SK-N-SH treated with all-trans-retinoic acid at 6 μM for 48 hours (cell line): ENCODE measurements around the gene CELF5.

ENCODE experiments used
- ATAC-seq: fragments of 200-7000 bp; cut with Tn5 transposase; 3 replicates; pipeline ENCODE4 v1.9.1; 2020; ENCODE audit warnings: mild to moderate bottlenecking, moderate library complexity
- ARNTL ChIP-seq: fragments of 450-650 bp; formaldehyde crosslinking; IDR thresholded peaks from 2 replicates; pipeline ENCODE4 v1.5.0; 2020; ENCODE audit warnings: low read depth, mild to moderate bottlenecking, moderate library complexity, borderline replicate concordance
- BACH2 ChIP-seq: fragments of 250-450 bp; sonication (Bioruptor Pico); IDR thresholded peaks from 2 replicates; pipeline ENCODE4 v1.9.0; 2021; ENCODE audit warnings: mild to moderate bottlenecking, borderline replicate concordance
- ESRRG ChIP-seq: fragments of 250-450 bp; sonication (Bioruptor Pico); IDR thresholded peaks from 2 replicates; pipeline ENCODE4 v1.6.1; 2021; ENCODE audit warnings: mild to moderate bottlenecking
- GLIS3 ChIP-seq: fragments of 250-450 bp; sonication (Bioruptor Pico); IDR thresholded peaks from 2 replicates; pipeline ENCODE4 v1.5.0; 2020; ENCODE audit warnings: mild to moderate bottlenecking, moderate library complexity
- ISL1 ChIP-seq: fragments of 250-450 bp; sonication (Bioruptor Pico); IDR thresholded peaks from 2 replicates; pipeline ENCODE4 v2.1.2; 2022; ENCODE audit warnings: mild to moderate bottlenecking, moderate library complexity
- OSR1 ChIP-seq: fragments of 250-450 bp; sonication (Bioruptor Pico); IDR thresholded peaks from 2 replicates; pipeline ENCODE4 v1.8.0; 2022; ENCODE audit warnings: moderate library complexity, mild to moderate bottlenecking, inconsistent platforms
- RARB ChIP-seq: fragments of 250-450 bp; sonication (Bioruptor Pico); IDR thresholded peaks from 2 replicates; pipeline ENCODE4 v1.8.0; 2021; ENCODE audit warnings: mild to moderate bottlenecking, moderate library complexity
- TCF4 ChIP-seq: fragments of 250-450 bp; sonication (Bioruptor Pico); IDR thresholded peaks from 2 replicates; pipeline ENCODE4 v1.8.0; 2021; ENCODE audit warnings: mild to moderate bottlenecking, moderate library complexity, borderline replicate concordance
- TOX ChIP-seq: fragments of 250-450 bp; sonication (Bioruptor Pico); IDR thresholded peaks from 2 replicates; pipeline ENCODE4 v1.8.0; 2021; ENCODE audit warnings: mild to moderate bottlenecking, moderate library complexity, borderline replicate concordance
- ZC3H10 ChIP-seq: fragments of 250-450 bp; sonication (Bioruptor Pico); IDR thresholded peaks from 2 replicates; pipeline ENCODE4 v1.5.1; 2021; ENCODE audit warnings: mild to moderate bottlenecking, moderate library complexity
- ZFP30 ChIP-seq: fragments of 450-650 bp; formaldehyde crosslinking; IDR thresholded peaks from 2 replicates; pipeline ENCODE4 v1.5.0; 2022; ENCODE audit warnings: mild to moderate bottlenecking, moderate library complexity
- ZNF565 ChIP-seq: fragments of 450-650 bp; formaldehyde crosslinking; conservative IDR thresholded peaks from 2 replicates; pipeline ENCODE4 v1.5.0; 2020; ENCODE audit warnings: low read depth, mild to moderate bottlenecking, moderate library complexity
- ZNF8 ChIP-seq: fragments of 450-650 bp; formaldehyde crosslinking; IDR thresholded peaks from 2 replicates; pipeline ENCODE4 v1.5.0; 2020; ENCODE audit warnings: mild to moderate bottlenecking, moderate library complexity
- TF ChIP-seq, protein P1 (sequence below): fragments of 250-450 bp; sonication (Bioruptor Pico); IDR thresholded peaks from 2 replicates; pipeline ENCODE4 v1.5.1; 2021; ENCODE audit warnings: mild to moderate bottlenecking, moderate library complexity
- TF ChIP-seq, protein P2 (sequence below): fragments of 250-450 bp; sonication (Bioruptor Pico); IDR thresholded peaks from 2 replicates; pipeline ENCODE4 v1.5.0; 2020; ENCODE audit warnings: mild to moderate bottlenecking, moderate library complexity
- TF ChIP-seq, protein P3 (sequence below): fragments of 250-450 bp; sonication (Bioruptor Pico); IDR thresholded peaks from 2 replicates; pipeline ENCODE4 v1.8.0; 2020; ENCODE audit warnings: mild to moderate bottlenecking, moderate library complexity, borderline replicate concordance
- TF ChIP-seq, protein P4 (sequence below): fragments of 250-450 bp; sonication (Bioruptor Pico); IDR thresholded peaks from 2 replicates; pipeline ENCODE4 v1.8.0; 2021; ENCODE audit warnings: low read depth, mild to moderate bottlenecking, moderate library complexity, borderline replicate concordance

CELF5 gene

DNA sequence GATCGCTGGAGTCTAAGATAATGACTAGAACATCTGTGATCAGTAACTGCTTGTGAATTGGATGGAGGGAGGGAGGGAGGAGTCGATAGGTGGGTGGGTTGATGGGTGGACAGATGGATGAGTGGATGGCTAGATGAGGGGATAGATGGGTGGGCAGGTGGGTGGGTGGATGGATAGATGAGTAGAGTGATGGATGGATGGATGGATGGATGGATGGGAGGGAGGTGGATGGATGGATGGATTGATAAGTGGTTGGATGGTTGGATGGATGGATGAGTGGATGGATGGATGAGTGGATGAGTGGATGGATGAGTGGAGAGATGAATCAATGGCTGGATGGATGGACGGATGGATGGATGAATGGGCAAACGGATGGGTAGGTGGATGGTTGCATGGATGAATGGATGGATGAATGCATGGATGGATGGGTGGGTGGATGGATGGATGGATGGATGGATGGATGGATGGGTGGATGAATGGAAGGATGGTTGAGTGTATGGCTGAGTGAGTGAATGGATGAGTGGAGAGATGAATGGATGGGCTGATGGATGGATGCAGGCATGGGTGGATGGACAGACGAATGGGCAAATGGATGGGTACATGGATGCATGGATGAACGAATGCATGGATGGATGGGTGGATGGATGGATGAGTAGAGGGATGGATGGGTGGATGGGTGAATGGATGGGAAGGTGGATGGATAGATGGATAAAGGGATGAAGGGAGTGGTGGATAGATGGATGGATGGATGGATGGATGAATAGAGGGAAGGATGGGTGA lies 97.9 kb downstream of the CELF5 start:
- no peak for TF ChIP-seq TOX (CRISPR knock-in tag)
- no peak for TF ChIP-seq ARNTL (CRISPR knock-in tag)
- no peak for TF ChIP-seq ZNF8 (CRISPR knock-in tag)
- TF ChIP-seq ZNF565: no peak
- TF ChIP-seq, protein P1, sequence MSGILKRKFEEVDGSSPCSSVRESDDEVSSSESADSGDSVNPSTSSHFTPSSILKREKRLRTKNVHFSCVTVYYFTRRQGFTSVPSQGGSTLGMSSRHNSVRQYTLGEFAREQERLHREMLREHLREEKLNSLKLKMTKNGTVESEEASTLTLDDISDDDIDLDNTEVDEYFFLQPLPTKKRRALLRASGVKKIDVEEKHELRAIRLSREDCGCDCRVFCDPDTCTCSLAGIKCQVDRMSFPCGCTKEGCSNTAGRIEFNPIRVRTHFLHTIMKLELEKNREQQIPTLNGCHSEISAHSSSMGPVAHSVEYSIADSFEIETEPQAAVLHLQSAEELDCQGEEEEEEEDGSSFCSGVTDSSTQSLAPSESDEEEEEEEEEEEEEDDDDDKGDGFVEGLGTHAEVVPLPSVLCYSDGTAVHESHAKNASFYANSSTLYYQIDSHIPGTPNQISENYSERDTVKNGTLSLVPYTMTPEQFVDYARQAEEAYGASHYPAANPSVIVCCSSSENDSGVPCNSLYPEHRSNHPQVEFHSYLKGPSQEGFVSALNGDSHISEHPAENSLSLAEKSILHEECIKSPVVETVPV (CRISPR knock-in tag): no peak
- TF ChIP-seq ZC3H10 (CRISPR knock-in tag): no peak
- TF ChIP-seq ZFP30: no peak
- TF ChIP-seq, protein P2, sequence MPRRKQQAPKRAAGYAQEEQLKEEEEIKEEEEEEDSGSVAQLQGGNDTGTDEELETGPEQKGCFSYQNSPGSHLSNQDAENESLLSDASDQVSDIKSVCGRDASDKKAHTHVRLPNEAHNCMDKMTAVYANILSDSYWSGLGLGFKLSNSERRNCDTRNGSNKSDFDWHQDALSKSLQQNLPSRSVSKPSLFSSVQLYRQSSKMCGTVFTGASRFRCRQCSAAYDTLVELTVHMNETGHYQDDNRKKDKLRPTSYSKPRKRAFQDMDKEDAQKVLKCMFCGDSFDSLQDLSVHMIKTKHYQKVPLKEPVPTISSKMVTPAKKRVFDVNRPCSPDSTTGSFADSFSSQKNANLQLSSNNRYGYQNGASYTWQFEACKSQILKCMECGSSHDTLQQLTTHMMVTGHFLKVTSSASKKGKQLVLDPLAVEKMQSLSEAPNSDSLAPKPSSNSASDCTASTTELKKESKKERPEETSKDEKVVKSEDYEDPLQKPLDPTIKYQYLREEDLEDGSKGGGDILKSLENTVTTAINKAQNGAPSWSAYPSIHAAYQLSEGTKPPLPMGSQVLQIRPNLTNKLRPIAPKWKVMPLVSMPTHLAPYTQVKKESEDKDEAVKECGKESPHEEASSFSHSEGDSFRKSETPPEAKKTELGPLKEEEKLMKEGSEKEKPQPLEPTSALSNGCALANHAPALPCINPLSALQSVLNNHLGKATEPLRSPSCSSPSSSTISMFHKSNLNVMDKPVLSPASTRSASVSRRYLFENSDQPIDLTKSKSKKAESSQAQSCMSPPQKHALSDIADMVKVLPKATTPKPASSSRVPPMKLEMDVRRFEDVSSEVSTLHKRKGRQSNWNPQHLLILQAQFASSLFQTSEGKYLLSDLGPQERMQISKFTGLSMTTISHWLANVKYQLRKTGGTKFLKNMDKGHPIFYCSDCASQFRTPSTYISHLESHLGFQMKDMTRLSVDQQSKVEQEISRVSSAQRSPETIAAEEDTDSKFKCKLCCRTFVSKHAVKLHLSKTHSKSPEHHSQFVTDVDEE (CRISPR knock-in tag): no peak
- no peak for TF ChIP-seq RARB (CRISPR knock-in tag)
- TF ChIP-seq, protein P3, sequence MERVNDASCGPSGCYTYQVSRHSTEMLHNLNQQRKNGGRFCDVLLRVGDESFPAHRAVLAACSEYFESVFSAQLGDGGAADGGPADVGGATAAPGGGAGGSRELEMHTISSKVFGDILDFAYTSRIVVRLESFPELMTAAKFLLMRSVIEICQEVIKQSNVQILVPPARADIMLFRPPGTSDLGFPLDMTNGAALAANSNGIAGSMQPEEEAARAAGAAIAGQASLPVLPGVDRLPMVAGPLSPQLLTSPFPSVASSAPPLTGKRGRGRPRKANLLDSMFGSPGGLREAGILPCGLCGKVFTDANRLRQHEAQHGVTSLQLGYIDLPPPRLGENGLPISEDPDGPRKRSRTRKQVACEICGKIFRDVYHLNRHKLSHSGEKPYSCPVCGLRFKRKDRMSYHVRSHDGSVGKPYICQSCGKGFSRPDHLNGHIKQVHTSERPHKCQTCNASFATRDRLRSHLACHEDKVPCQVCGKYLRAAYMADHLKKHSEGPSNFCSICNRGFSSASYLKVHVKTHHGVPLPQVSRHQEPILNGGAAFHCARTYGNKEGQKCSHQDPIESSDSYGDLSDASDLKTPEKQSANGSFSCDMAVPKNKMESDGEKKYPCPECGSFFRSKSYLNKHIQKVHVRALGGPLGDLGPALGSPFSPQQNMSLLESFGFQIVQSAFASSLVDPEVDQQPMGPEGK (CRISPR knock-in tag): no peak
- TF ChIP-seq, protein P4, sequence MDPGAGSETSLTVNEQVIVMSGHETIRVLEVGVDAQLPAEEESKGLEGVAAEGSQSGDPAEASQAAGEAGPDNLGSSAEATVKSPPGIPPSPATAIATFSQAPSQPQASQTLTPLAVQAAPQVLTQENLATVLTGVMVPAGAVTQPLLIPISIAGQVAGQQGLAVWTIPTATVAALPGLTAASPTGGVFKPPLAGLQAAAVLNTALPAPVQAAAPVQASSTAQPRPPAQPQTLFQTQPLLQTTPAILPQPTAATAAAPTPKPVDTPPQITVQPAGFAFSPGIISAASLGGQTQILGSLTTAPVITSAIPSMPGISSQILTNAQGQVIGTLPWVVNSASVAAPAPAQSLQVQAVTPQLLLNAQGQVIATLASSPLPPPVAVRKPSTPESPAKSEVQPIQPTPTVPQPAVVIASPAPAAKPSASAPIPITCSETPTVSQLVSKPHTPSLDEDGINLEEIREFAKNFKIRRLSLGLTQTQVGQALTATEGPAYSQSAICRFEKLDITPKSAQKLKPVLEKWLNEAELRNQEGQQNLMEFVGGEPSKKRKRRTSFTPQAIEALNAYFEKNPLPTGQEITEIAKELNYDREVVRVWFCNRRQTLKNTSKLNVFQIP (CRISPR knock-in tag): no peak
- no peak for TF ChIP-seq ESRRG (CRISPR knock-in tag)
- ATAC-seq: no peak

DNA sequence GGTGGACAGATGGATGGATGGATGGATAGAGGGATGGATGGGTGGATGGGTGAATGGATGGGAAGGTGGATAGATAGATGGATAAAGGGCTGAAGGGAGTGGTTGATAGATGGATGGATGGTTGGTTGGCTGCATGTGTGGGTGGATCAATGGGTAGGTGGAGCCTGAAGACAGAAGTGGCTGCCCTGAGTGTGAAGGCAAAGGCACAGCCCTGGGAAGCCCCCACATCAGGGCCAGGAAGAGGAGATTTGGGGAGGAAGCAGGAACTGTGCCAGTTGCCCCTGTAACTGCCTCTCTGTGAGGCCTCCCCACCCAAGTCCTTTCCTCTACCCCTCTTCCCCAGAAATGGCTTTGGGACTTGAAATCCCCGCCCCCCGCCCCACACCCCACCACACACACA lies 98.6 kb downstream of the CELF5 start:
- TF ChIP-seq RARB (CRISPR knock-in tag) (no peak), ZFP30 (no peak), OSR1 (CRISPR knock-in tag) (no peak), BACH2 (CRISPR knock-in tag) (no peak)
- TF ChIP-seq, all 23 proteins: peak for 0
- no peak for ATAC-seq

DNA sequence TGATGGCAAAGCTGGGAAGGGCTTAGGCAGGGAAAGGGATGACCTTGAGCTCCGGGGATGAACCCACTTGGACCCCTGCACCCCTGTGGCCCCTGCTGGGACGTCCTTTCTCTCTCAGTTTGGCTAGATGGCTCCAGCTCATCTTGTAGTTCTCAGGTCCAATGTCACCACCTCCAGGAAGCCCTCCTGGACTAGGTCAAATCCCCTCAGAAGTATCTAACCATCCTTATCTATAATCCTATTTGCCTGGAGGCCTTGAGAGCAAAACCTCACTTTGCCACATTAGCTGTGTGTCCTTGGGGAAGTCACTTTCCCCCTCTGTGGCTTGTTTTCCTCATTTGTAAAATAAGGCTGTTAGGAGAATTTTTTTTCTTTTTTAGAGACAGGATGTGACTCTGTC lies 99.2 kb downstream of the CELF5 start:
- ATAC-seq: no peak
- TF ChIP-seq, protein P4 (CRISPR knock-in tag): no peak
- no peak for TF ChIP-seq TOX (CRISPR knock-in tag)

DNA sequence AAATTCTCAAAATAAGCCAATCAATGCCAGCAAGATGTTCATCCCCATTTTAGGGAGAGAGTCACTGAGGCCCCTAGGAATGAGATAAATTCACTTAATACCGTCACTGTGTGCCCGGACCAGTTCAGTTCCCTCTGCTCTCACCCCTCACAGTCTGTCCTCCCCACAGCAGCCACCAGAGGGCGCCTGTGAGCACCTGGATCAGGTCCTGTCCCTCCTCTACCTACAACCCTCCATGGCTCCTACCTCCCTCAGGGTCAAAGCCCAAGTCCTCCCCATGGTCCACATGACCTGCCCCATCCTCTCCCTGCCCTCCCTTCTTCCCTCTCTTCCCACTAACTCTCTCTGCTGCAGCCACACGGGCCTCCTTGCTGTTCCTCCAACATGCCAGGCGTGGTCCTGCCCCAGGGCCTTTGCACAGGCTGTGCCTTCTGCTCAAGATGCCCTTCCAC lies 100.0 kb downstream of the CELF5 start:
- peak; percentile 55; the same call in 2 of the 3 replicates for ATAC-seq
- TF ChIP-seq TOX (CRISPR knock-in tag) (no peak), TCF4 (no peak), ZFP30 (no peak), GLIS3 (no peak), RARB (CRISPR knock-in tag) (no peak), OSR1 (CRISPR knock-in tag) (no peak), BACH2 (CRISPR knock-in tag) (no peak), ISL1 (CRISPR knock-in tag) (no peak)
- TF ChIP-seq, protein P1 (CRISPR knock-in tag): no peak
- TF ChIP-seq, protein P4 (CRISPR knock-in tag): no peak
- TF ChIP-seq, protein P2 (CRISPR knock-in tag): no peak
